Fibroblast of skin of scalp (primary cell): Measurements from ENCODE around the gene USP11.

ENCODE experiments used
- DNase-seq: peaks from one replicate; pipeline ENCODE4 v3.0.0-alpha.2; 2013

USP11 gene

DNA sequence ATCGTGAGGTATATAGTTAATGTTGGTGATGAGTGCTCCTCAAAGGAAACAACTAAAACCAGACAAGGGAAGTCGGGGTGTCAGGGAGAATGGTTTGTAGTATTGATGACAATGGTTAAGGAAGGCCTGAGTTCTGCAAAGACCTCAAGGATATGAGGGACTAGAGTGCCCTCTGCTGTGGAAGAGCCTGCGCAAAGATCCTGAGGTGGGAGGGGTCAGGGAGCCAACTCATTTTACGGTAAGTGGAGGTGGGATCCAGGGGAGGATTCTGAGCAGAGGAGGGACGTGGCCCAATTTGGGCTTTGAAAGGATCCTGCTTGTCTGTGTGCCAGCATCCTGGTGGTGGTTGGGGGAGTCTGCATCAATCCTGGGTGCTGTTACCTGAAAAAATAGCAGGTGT lies 27.8 kb upstream of the USP11 start:
- no peak for DNase-seq

DNA sequence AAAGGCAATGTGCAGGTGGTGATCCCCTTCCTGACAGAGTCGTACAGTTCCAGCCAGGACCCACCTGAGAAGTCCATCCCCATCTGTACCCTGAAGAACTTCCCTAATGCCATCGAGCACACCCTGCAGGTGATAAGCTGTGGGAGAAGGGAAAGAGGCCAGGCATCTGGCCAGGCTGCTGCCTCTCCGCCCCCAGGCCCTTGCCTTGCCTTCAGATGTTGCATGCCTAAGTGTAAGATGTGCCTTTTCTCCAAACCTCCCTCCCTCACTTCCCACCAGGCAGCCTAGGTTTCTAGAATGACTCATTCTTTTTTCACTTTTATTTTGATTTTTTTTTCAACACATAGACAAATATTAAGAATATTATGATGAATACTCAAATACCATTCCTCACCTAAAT lies 26.5 kb upstream of the USP11 start:
- DNase-seq = peak; percentile 5

DNA sequence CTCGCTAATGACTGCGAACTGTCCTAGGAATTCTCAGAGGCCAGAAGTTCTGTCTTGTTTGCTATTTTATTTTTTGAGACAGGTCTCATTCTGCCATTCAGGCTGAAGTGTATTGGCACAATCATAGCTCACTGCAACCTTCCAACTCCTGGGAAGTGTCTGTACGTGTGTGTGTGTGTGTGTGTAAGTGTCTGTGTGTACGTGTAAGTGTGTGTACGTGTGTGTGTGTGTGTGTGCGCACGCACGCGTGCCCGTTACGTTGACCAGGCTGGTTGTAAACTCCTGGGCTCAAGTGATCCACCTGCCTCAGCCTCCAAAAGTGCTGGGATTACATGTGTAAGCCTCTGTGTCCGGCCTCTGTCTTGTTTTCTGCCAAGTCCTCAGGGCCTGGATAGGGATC lies 24.7 kb upstream of the USP11 start:
- no peak for DNase-seq

DNA sequence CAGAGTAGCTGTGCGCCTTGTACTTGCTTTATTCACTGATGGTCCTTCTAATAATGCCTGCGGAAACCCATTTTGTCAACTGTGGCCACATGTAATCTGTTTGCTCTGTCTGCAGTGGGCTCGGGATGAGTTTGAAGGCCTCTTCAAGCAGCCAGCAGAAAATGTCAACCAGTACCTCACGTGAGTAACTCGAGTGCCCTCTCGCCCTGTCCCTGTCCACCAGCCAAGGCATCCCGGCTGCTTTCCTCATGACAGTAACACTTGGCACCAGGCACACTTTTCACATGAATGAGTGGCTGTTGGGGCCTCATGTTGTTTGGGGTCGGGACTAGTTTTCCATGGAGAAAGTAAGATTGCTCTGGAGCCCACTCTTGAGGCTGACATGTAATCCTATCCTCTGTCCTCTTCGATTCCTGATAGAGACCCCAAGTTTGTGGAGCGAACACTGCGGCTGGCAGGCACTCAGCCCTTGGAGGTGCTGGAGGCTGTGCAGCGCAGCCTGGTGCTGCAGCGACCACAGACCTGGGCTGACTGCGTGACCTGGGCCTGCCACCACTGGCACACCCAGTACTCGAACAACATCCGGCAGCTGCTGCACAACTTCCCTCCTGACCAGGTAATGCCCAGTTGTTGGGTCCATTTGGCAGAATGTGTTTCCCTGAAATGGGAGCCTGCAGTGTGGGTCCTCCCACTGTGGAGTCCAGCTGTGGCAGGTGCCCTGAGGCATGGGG lies 23.1 kb upstream of the USP11 start:
- DNase-seq = no peak

DNA sequence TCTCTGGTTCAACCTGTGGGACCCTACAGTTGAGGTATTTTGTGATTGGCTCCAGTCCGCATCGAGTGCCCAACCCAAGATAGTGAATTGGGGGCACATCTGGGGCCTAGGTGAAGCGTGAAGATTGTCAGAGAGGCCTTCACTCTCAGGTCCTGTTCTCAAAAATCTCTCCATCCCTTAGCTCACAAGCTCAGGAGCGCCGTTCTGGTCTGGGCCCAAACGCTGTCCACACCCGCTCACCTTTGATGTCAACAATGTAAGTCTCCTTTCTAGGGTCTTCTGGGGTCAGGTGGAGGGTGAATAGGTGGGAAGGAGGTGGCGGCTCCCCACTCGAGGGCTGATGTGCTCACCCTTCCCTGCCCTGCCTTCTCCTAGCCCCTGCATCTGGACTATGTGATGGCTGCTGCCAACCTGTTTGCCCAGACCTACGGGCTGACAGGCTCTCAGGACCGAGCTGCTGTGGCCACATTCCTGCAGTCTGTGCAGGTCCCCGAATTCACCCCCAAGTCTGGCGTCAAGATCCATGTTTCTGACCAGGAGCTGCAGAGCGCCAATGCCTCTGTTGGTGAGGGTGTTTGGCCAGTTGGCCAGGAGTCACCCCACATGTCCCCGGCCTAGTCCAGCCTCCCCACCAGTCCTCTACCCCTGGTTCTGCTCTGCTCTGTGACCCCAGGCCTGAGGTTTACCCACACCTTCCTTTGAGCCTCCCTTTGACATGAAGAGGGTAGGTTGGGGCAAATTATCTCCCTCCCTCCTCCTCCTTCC lies 22.0 kb upstream of the USP11 start:
- DNase-seq = no peak

DNA sequence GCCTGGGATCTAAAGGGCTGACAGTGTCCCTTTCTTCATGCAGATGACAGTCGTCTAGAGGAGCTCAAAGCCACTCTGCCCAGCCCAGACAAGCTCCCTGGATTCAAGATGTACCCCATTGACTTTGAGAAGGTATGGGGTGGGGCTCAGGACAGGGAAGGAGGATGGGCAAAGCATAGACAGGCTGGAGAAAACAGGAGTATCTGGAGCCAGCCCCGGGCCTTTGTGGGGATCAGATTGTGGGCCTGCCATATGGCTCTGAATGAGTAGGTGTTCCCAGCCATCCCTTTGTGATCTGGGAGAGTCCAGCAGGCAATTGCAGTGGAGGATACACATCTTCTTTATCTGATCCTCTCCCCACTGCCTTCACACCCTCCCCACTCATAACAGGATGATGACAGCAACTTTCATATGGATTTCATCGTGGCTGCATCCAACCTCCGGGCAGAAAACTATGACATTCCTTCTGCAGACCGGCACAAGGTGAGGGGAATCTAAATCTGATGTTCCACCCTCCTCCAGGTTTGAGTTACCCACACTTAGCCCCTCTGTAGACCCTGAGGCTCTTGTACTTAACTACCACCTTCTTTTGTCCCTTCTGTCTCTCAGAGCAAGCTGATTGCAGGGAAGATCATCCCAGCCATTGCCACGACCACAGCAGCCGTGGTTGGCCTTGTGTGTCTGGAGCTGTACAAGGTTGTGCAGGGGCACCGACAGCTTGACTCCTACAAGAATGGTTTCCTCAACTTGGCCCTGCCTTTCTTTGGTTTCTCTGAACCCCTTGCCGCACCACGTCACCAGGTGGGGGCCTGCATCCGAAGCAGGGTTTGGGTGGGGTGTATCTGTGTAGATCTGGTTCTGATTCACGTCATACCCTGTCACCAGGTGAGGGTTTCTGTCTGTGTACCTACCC lies 20.2 kb upstream of the USP11 start:
- peak; percentile 16 for DNase-seq

DNA sequence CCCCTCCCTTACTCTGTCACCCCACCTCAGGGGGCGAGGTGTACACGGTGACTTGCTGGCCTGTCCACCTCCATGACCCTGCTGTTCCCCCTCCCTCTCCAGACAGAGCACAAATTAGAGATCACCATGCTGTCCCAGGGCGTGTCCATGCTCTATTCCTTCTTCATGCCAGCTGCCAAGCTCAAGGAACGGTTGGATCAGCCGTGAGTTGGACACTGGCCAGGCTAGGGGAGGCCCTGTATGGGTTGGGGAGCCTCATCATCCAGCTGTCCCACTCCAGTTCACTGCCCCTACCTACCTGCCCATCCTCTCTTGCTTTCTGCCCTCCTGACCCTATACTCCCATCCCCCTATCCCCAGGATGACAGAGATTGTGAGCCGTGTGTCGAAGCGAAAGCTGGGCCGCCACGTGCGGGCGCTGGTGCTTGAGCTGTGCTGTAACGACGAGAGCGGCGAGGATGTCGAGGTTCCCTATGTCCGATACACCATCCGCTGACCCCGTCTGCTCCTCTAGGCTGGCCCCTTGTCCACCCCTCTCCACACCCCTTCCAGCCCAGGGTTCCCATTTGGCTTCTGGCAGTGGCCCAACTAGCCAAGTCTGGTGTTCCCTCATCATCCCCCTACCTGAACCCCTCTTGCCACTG lies 18.3 kb upstream of the USP11 start:
- no peak for DNase-seq

DNA sequence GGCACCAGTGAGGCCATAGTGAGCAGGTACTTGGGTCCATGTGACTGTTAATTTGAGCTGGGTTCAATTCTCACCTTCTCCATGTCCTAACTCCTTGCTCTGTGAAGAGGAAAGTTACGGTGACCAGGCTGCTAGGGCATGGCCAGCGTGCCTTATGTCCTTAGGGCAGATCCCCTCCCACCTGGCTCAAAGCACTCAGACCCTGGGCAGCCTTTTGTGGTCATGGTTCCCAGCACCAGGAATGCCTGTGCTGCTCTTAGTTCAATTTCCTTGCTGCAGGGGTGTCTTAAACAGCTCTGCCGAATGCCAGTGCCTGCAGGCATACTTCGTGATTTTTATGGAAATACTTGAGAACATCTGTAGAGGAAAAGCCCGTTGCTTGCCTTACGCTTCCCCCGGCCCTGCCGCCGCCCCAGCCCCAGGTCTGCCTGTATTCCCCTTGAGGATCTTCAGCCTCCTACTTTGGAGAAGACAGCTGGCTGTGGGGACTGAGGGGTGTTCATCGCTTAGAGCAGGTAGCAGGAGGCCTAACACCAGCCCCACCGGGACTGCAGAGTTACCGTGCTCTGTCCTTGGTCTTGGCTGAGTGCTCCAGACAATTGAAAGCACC lies 17.4 kb upstream of the USP11 start:
- no peak for DNase-seq

DNA sequence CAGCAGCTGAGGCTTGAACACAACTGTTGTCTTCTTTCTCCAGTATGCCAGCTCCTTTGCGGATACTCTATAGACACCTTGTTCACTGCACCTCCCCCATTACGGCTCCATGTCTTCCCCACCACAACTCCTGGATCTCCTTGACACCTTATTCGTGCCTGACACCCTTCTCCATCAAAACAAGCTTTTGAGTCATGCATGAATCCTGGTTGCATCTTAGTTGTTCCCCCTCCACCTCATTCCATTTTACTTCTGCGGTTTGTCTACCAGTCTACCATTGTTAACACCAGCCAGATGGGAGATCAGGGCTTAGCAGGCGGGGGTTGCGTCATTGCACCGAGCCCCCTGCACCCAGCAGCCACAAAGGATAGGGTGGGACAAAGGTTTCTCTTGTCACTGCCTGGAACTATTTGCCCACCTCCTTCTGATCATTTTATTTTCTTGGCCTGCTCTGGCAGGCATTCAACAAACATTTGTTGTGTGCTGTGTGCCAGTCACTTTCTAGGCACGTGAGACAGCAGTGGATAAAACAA lies 16.4 kb upstream of the USP11 start:
- DNase-seq = no peak

DNA sequence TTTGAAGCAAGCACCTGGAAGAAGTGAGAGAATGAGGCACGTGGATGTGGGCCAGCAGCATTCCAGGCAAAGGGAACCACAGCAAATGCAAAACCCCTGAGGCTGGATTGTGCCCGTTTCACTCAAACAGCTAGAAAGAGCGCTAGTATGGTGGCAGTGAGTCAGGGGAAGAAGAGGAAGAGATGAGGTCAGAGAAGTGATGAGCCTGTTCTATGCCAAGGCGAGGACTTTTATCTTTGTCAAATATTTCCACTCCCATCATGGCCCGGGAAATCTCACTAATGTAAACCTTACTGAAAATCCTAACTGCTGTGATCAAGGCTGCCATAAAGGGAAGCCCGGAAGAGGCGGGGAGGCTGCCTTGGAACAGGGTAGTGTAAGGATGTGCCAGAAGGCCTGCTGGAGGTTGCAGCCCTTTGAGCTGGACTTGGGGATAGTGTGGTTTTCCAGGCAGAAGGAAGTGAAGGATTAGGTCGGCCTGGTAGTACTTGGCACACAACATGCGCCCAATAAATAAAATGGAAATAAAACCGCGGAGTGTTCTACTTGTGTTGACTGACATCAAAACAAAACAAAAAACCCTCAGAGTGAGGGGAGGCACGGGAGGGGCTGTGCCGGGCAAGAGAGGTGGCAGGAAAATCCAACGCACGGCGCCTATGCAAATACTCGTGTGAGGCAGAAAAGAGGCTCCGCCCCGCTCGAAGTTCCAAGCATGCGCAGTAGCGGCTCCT lies 15.5 kb upstream of the USP11 start:
- peak; percentile 57 for DNase-seq

DNA sequence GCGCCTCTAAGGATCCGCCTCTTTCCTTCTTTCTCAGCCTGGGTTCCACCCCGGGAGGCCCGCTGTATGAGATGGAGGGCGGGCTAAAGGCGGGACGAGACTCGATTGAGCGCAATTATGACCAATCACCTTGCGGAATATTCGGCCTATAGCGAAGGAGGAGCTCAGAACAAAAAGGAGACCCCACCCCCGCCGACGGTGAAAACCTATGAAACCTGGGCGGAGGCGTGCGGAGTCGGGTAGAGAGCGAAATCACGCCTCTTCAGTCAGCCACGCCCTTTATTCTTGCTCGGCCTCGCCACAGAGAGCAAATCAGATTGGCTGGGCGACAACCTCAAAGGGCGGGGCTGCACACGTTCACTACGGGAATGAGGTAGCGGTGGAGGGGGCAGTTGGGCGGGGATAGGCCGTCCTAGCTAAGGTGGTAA lies 14.9 kb upstream of the USP11 start:
- DNase-seq = peak; percentile 99

DNA sequence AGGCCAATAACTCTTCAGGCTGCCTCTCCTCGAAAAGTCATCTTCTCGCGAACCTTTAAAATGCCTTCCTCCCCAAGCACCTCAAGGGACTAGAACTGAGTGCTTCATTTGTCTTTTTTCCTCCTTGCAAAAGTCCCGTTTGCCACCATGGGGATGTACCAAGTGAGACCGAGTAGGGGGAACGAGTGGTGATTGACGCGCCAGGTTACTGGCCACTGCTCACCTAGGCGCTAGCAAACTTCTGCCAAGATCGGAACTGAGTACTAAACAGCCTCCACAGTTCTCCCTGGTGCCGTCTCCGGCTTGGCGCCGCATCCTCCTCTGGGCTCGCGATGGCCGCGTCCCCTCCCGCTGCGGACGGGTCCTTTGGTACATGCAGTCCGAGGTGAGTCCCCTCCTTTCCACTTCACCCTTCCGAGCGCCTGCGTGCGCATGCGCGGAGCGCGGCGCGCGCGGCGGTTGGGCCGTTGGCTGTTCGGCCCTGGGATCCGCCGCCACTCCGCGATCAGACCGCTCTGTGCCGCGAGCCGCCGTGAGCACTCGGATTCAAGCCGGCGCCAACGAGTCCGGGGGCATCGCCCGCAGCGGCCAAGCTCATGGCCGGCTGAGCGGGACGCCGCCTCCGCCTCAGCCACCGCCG lies 14.4 kb upstream of the USP11 start, which contains the start of gene CDK16:
Gene CDK16, plus strand, starts transcription at position 402 of the 640 bp plus-strand sequence. CDS start 4,877 bp downstream, outside the sequence.
- peak; percentile 84 for DNase-seq

DNA sequence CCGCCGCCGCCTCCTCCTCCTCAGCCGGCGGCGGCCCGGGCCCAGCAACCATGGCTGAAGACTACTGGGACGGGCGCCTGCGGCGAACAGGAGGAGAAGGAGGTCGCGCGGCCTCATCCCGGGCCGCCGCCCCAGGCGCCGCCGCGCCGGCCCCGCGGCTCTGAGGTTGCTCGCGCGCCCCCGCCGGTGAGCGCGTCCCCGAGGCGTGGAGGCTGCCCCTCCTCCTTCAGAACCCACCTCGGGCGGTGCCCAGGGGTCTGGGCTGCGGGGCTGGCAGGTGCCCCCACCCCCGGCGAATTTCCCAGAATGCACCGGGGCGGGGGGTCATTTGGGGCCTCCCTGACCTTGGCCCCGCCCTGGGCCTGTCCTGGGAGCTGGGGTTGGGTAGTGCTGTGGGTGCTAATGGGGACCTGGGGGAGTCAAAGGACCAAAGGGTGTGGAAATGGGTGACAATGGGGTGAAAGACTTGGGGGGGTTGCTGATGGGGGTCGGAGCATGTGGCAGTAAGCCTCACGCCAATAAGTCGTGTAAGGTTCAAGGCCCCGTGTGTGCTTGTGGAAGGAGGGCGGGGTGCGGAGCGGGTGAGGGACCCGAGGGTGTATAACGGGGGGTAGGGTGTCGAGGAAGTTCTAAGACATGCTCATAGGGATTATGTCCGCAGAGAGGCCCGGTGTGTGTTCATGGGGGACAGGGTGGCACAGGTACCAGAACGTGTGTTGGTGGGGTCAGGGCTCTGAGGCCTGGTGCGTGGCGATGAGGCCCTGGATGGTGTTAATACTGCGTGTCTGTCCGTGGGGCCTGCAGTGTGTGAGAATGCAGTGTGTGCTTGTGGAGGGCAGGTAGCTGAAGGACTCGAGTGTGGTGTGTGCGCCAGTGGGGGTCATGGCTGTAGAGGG lies 13.6 kb upstream of the USP11 start:
- DNase-seq = peak; percentile 25

DNA sequence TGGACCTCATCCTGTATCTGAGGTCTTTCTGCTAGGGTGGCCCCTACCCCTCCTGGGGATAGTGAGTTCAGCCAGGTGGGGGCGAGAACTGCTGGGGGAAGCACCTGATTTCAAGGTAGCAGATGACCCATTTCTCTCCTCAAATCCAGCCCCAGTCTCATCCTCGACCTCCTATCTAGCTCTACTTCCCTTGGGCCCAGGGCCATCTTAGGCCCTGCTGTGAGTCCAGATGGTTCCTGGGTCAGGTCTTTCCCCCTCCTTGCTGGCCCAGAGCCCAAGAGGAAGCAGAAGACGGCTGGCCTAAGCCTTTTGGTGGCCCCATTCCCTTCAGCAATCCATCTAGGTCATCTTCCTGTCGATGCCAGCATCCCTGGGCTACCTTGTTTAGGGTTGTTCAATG lies 11.1 kb upstream of the USP11 start:
- DNase-seq = no peak

DNA sequence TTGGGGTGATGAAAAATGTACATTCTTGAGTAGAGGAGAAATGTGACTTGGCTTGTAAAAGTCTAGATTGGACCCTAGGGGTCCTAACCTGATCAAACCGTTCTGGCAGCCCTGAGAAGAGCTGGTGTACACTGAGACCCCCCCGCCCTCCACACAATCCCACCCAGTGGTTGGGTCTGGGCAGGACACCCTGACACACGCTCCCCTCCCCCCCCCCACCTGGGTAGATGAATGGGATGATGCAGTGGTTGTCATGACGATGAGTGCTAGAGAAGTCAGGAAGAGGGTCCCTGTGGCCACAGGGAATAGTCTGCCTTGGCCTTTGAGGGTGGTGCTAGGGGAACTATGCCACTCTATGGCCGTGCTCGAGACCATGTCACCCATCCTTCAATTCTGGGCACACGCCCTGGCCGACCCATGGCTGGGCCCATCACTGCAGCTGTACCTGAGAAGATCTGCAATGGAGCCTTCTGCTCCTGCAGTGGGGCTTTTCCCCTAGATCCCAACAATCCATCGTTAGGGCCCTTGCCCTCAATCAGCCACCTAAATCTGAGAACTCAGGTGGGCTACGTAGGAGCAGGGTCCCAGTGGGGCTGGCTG lies 10.0 kb upstream of the USP11 start:
- no peak for DNase-seq

DNA sequence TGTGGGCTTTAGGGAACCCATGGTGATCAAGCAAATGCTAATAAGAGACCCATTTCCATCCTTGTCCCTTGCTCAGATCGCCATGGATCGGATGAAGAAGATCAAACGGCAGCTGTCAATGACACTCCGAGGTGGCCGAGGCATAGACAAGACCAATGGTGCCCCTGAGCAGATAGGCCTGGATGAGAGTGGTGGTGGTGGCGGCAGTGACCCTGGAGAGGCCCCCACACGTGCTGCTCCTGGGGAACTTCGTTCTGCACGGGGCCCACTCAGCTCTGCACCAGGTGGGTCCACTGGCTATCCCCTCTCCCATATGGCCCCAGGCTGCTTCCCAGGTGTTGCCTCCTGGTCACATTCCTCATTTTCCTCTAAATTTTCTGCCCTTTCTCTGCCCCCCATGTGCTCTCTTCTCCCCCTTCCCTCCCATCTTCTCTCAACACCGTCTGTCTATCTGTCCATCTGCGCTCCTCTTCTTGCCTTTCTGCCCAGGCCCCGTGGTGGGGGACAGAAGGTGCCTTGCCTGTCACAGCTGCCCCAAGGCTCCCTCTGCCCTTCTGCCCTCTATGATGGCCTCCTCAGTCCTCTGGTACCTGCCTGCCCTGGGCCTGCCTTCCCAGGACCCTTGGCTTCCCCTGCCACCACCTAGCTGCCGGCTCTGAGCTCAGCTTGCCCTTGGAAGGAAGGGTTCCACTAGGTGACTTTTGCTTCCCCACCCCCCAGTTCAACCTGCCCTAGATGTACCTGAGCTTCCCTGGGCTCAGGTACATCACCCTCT lies 9.1 kb upstream of the USP11 start:
- no peak for DNase-seq

DNA sequence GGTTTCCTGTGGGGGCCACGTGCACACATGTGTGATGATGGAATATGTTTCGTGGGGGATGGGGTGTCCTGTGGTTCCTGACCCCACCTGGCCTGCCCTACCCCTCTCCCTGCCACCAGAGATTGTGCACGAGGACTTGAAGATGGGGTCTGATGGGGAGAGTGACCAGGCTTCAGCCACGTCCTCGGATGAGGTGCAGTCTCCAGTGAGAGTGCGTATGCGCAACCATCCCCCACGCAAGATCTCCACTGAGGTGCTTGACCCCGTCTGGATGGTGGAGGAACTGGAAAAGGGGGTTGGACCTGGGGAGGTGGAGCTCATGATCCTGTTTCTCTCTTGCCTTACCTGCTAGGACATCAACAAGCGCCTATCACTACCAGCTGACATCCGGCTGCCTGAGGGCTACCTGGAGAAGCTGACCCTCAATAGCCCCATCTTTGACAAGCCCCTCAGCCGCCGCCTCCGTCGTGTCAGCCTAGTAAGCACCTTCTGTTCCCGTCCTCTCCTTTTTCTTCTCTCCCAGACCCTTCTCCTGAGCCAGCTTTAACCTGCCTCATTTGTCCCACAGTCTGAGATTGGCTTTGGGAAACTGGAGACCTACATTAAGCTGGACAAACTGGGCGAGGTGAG lies 8.4 kb upstream of the USP11 start:
- DNase-seq = no peak

DNA sequence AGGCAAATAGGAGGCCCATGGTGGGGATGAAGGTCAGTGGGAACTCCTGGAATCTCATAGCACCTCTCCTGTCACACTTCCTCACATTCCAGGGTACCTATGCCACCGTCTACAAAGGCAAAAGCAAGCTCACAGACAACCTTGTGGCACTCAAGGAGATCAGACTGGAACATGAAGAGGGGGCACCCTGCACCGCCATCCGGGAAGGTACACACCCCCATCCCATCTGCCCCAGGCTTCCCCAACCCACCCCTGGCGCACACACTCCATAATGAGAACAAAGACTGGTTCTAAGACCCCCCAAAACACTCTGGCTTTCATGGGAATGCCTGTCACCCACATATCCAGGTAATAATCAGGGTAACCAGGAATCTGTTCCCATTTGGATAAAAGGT lies 7.9 kb upstream of the USP11 start:
- DNase-seq = no peak
